HG02840 (cell line): Measurements from ENCODE around the gene PDE3A.

Experiments used
- ATAC-seq: cut with Tn5 transposase; IDR thresholded peaks from one replicate; pipeline ENCODE4 v1.9.1; 2021; ENCODE audit warnings: mild to moderate bottlenecking, moderate library complexity, moderate number of reproducible peaks; ENCODE audit not compliant: unreplicated experiment, low FRiP score

The PDE3A gene

DNA sequence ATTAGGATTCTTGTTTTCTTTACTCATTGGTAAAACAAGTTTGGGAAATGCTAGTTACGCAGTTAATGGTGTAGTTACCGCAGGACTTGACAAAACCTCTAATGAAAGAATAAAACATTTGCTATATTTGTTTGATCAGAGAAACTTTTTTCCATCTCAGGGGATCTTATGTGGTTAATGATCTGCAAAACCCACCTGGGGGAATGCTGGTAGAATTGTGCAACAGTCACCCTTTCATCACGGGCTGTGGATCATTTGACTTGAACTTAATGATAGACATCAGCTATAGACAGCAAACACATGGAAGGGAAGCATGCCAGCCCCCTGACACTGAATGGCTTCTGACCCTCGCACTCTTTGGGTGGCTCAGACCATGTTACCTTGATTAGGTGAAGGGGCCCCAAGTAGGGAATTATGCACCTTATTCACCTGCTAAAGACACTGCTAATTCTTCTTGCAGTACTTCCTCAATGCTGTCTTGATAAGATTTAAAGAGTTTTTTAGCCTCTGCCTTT, 84.2 kb downstream of the PDE3A start:
- ATAC-seq = no peak

DNA sequence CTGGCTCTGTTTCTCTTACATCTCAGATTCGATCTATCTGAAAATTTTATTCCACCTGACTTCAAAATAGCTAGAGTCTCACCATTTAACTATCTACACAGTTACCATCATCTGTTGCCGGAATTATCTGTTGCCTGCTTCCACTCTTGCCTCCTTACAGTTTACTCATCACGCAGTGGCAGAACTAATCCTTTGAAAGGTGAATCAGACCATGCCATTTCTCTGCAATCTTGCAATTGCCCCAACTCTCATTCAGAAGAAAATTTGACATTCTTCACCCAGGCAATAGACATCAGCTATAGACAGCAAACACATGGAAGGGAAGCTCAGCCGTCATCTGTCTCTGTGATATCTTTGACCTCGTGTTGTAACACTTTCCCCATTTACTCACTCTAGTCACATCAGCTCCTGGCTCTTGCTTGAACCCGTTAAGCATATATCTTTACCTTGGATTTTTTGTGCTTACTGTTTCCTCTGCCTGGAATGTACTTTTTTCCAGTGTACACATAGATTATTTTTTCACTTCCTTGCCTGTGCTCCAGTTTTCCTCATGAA, 85.5 kb downstream of the PDE3A start:
- no peak for ATAC-seq

DNA sequence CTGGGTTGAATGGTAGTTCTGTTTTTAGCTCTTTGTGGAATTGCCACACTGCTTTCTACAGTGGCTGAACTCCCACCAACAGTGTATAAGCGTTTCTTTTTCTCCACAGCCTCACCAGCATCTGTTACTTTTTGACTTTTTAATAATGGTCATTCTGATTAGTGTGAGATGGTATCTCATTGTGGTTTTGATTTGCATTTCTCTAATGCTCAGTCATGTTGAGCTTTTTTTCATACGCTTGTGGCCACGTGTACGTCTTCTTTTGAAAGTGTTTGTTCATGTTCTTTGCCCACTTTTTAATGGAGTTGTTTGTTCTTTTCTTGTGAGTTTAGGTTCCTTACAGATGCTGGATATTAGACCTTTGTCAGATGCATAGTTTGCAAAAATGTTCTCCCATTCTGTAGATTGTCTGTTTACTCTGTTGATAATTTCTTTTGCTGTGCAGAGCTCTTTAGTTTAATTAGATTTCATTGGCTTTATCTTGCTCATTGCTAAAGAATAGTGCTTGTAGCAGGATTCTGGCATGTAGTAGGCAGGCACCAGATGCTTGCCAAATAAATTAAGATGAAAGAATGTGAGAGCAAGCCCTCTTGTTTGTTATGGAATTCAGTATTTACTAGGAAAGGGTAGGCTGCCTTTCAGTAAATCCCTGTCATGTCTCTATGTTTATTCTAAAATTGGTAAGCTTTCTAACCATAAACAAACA, 86.8 kb downstream of the PDE3A start:
- ATAC-seq = no peak

DNA sequence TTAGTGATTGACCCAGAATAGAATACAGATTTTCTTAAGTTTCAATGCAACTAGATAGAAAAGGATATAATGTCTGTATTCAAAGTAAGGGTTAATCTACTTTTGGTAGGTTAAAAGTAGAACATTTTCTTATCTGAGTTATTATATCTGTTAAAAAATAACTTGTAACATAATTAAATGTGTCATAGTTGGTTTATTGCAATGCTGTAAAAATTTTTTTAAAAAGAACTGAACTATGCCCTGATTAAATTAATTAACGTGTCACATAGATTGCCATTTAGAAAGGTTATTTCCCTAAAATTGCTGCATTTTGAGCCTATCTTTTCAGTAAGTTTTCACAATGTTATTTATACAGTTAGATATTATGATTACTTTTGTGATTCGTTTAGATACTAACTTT, 89.2 kb downstream of the PDE3A start:
- no peak for ATAC-seq

DNA sequence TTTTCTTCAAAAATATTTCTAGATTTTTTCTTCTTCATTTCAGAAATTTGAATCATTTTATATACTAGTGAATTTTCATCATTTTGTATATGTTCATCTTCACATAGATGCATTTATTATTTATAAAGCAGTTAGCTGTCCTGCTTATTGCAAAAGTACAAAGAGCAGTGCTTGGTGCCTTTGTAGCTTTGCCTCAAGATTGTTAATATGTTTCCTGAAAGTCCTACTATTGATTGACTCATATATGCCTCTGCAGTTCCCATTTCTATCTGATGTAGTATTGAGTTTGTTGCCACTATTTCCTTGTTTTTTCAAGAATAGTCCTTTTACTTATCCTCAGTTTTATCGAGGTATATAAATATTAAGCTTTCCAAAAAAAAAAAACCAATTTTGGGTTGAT, 89.7 kb downstream of the PDE3A start:
- no peak for ATAC-seq

DNA sequence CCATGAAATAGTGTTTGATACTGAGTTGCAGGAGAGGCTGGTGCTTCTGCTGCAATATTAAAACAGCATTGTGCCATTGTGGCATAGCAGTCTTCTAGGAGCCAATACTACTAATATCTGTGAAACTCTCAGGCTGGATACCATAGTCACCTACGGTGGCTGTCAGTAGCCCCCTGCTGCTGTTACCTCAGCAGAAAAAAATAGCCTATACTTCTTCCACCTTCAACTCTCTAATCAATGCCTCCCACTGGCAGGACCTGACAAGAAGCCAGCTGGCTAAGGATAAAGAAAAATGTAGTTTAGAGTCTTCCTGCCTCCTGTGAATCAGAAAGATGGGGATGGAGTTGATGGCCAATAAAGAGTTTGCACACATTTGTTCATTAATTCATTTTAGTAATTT, 91.6 kb downstream of the PDE3A start:
- no peak for ATAC-seq

DNA sequence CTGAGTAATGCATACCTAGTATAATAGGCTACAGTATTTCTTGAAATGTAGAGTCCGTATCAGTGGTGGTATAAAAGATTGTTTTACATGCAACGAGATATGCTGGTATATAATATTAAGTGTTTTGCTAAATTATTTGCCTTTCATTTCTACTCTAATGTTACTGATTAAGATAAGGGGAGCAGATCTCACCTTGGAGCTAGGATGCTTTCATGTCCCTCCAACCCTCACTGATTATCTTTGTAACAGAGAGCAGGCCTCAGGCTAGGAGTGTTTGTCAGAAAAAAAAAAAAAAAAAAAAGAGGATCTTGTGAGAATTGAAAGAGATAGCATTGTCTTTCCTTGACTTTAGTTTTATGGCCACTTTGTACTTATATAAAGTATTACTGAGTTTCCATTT, 92.6 kb downstream of the PDE3A start:
- ATAC-seq = no peak

DNA sequence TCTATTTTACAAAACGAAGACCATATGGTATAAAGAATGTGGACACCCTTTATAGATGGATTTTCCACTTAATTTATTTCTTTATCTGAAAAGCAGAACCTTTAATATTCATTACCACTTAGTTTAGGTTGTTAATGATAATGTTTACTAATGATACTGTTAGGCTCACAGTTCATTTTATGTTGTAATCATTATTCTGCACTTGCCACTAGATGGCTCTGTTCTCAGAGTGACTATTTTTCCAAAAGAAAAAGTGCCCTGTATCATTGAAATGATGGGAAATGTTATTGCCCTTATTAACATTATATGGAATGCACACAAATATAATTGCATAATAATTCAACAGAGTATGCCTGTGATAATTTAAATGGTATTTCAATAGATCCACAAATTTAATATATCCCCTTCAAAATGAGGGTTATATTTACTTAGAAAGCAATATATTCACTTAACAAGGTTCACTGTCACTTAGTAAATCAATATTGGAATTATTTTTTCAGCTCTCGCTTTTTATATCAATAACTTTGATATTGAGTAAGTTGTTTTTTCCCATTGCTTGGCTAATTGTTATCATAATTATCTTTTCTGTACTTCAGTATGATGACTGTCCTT, 95.7 kb downstream of the PDE3A start:
- ATAC-seq = no peak

DNA sequence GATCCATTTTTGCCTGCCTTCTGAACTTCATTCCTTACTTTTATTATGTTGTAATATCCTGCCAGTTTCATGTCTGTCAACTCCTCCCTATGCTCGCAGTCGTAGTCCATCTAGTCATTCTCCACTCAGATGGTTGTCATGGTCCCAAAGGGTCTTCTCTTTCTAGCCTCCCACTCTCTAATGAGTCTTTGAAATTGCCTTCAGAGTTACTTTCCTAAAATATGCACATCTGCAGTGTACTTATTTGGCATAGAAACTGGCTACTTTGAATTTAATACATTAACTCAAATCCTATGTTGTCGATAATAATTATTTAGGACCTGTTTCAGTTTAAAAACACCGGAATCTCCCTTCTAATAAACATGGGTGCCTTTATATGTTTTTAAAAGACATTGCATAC, 101.0 kb downstream of the PDE3A start:
- no peak for ATAC-seq

DNA sequence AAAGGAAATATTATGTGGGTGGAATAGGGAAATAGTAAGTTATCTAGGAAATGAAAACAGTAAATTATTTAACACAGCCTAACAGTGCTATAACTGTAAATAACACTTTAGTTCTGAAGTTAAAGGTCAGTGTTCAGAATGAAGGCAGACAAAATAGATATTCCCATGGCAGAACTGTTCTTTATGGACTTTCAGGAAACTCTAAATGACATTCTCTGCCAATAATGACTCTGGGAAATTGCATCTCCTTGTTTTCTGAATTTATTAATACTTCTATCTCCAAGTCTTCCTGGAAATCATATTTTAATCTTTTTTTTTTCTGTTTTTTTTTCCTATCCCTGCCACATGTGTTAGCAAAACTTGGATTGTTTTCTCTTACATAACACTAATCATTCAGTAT, 101.4 kb downstream of the PDE3A start:
- ATAC-seq = no peak

DNA sequence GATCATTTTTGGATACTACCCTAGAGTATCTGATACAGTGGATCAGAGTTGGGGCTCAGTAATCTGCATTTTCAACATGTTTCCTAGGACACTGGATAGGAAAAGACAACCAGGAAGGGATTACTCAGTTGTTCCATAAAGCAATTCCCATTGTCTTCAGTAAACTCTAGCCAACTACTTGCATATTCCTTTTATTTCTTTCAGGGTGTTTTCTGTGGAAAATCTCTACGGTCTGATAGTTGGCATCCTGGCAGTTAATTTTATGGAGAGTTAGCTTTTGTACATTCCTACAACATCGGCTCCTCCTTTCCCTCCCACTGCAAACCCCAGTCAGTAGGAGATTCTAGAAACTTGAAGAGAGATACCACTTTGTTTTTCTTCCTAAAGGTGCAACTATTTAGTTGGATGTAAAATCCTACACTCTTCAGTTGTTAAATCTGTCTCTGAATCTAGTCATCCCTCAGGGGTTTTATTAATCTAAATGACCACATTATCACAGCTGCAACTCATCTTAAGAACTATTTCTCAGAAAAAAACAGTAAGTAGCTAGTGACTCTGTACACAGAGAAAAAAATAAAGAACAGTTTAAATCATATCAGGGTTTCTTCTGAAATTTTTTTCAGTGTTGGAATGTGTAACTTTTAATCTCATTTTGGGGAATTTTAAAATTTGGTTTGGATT, 103.9 kb downstream of the PDE3A start:
- no peak for ATAC-seq

DNA sequence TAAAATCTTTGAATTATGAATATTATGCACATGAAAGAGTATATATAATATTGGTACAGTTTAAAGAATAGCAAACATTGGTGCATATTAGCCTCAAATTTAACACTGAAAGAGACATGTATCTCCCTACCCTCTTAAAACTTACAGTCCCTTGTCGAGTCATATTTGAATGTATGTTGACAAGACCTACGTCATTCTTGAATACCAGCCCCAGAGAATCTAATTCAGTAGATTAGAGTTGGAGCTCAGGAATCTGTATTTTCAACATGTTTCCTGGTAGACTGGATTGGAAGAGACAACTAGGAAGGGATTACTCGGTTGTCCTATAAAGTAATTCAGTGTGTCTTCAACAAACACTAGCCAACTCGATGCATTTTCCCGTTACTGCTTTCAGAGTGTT, 104.8 kb downstream of the PDE3A start:
- ATAC-seq = no peak

DNA sequence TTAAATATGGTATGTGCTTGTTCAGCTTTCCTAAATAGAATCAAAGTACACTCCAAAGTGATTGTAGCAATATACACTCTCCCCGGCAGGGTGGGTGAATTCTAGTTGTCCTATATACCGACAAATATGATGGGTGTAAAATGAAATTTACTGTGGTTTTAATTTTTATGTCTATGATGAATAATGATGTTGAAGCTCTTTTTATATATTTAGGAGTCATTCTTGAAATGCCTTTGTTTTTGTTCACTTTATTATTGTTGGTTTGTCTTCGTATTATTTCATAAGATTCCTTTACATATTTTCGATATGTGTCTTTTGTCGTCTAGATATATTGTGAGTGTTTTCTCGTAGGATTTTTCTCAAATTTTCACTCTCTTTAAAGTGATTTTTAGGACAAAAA, 105.7 kb downstream of the PDE3A start:
- no peak for ATAC-seq

DNA sequence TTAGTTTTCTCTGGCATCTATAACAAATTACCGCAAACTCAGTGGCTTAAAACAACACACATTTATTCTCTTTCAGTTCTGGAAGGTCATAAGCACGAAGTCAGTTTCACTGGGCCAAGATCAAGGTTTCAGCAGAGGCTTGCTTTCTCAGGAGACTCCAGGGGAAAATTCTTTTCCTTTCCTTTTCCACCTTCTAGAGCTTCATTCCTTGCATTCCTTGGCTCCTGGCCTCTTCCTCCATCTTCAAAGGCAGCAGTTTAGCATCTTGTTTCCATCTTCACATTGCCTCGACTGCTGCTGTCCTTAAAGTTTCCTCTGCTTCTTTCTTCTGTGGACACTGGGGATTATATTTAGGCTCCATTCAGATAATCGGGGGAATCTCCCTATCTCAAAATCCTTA, 106.1 kb downstream of the PDE3A start:
- ATAC-seq = no peak

DNA sequence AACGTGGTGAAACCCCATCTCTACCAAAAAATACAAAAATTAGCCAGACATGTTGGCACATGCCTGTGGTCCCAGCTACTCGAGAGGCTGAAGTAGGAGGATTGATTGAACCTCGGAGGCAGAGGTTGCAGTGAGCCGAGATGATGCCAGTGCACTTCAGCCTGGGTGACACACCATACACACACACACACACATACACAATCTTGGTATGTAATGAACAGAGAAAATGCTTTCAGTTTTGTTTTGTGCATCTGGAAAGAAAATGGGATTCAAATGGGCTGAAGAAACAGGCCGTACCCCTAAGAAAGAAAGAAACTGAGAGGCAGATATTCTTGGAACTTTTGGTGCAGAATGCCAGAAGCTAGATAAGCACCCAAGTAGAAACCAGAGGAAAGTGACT, 107.2 kb downstream of the PDE3A start:
- ATAC-seq = no peak

DNA sequence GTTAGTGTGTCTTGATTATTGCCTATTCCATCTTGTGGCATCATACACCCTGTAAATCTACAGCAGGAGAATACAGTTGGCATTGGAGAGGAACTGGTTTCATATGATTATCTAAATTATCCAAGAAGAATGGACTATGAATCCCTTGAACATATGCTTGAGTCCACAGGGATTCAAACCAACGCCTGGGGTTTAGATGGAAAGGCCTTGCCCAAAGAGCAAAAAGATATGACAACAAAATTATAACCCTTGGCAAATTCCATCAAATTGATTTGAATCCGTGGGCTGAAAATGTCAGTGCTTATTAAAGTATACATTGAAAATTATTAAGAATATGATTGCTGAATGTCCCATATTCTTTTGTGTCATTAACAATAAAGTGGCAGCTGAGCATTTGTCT, 108.2 kb downstream of the PDE3A start:
- no peak for ATAC-seq

DNA sequence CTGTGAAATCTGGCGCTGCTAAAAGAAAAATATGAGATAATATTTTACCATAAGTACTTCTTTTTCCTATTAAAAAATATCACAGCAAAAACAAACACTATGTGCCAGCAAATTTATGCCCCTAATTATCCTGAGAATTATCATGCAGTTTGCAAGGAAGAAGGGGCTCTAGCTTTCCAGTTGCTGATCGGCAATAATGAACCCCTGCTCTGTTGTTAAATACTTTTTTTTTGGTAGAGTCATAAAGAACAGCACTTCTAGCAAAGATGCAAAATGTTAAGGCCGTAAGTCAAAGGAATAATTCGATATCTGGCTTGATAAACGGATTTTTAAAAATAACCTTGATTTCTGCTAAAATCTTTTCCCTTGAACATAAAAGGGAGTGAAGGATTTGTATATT, 108.9 kb downstream of the PDE3A start:
- ATAC-seq = no peak

DNA sequence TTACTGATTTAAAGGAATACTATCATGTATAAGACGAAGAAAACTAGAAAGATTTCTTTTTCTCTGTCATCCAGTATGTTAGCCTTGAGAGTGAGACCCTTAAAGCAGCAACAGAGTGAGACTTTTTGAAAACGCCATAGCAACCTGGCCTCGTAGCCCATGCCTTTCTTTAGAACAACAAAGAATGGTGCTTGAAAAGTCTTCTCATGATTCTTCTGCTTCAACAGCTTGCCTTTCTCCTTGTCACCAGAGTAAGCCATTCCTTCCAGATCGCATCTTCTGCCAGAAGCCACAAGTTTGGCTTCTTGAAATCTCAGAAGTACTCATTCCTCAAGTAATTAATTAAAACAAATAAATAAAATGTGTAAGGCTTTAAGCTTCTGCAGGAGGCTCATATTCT, 109.3 kb downstream of the PDE3A start:
- ATAC-seq = no peak

DNA sequence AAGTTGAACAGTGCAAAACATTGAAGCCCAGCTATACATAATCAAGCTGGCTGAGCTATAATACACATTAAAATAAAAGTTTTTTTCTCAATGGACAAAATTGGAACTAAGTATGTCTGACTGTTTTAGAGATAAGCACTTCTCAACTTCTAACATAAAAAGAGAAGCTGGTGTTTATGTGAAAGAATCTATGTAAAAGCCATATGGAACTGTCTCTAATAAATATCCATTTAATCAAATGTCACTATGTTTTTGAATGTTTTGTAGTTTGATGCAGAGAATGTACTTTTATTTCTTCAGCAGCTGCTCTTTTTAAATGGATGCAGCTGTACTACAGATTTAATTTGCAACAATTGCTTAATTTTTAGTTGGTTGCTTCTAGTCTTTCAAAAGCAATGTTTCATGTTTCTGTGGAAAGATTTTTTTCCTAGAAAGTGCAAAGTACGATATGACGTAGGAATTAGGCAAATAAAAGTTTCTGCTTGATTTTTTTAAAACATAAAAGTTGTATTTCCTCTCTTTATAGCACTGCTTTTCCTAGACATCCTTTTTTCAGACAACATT, 114.2 kb downstream of the PDE3A start:
- ATAC-seq = no peak

DNA sequence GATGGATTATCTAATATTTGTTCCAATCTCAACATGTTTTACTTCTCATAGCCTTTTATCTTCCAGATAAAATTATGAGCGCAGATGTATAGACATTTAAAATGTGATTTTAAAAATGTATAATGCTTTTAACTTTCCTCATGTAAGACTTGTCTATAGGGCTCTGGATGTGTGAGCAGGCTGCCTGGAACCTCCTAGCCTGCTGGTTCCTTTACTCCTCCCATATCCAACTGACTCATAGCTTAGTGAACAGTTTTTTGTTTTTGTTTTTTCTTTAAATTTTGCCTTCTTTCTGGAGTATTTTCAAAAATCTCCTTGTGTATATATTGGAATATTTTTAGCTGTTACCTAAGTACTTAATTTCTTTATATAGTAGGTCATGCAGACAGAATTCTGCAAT, 115.4 kb downstream of the PDE3A start:
- ATAC-seq = no peak

DNA sequence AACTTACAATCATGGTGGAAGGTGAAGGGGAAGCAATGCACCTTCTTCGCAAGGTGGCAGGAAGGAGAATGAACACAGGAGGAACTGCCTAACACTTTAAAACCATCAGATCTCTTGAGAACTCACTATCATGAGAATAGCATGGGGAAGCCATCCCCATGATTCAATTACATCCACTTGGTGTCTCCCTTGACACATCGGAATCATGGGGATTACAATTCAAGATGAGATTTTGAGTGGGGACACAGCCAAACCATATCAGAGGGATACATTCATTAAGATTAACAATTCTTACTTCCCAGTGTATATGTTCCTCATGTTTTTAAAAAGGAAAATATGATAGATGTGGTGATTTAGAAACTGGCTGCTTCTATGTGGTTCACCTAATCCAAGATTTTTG, 117.9 kb downstream of the PDE3A start:
- ATAC-seq = no peak
